Body of pancreas (tissue), 4 donors: ENCODE measurements around the gene CFAP43. TPM values are rescaled to one million over a fixed set of nuclear protein-coding genes. Genes with fewer than 3 reads are reported as not detected.

Experiments used
- ATAC-seq: fragments of 150-250 bp; one replicate; pipeline ENCODE4 v1.9.1; 2016
- DNase-seq, 4 donors: peaks; one replicate each; pipeline ENCODE4 v3.0.0-alpha.2; 2019
- H3K27ac ChIP-seq, 4 donors: fragments of 200-600 bp; sonication (generic); 1 replicate in 3 of 4; 2 replicates in 1 of 4; pipeline versions ENCODE4 v1.5.1 to v1.6.1; 2016 to 2019; ENCODE audit warnings: mild to moderate bottlenecking in 1 of 4, mixed read lengths in 1 of 4, moderate library complexity in 1 of 4
- H3K27me3 ChIP-seq, 2 donors: fragments of 200-600 bp; sonication (generic); one replicate each; pipeline ENCODE4 v1.6.0; 2016; ENCODE audit warnings: mild to moderate bottlenecking in 1 of 2
- H3K36me3 ChIP-seq, 2 donors: fragments of 200-600 bp; sonication (generic); replicated peaks in 1 of 2; 2 replicates each; pipeline ENCODE4 v1.5.1; 2016; ENCODE audit warnings: low read depth in 2 of 2; ENCODE audit not compliant: insufficient read depth in 1 of 2
- H3K4me1 ChIP-seq: fragments of 200-600 bp; sonication (generic); one replicate; pipeline ENCODE4 v1.6.0; 2016
- H3K4me3 ChIP-seq, 2 donors: fragments of 200-600 bp; sonication (generic); 1 replicate in 1 of 2; 2 replicates in 1 of 2; pipeline ENCODE4 v1.5.1; 2016 to 2019
- H3K9me3 ChIP-seq, 3 donors: fragments of 200-600 bp; sonication (generic); 1 replicate in 2 of 3; 2 replicates in 1 of 3; pipeline ENCODE4 v1.5.1; 2016
- POLR2A ChIP-seq, 3 donors: fragments of 450-650 bp; IDR thresholded peaks; one replicate each; pipeline ENCODE4 v1.6.1; 2016; ENCODE audit warnings: antibody characterized with exemption in 3 of 3, mild to moderate bottlenecking in 2 of 3
- WGBS, 2 donors: methylation state at CpG; one replicate each; pipeline ENCODE4 v1.1.5; 2017; 5-methylcytosine and 5-hydroxymethylcytosine counted together
- intact Hi-C: fragments of 100-400 bp; cut with DNase I; formaldehyde crosslinking; loops from one replicate; pipeline ENCODE4 v1.15.1; 2023
- total RNA-seq, 2 donors: library from RNA; depleted of rRNA; stranded (reverse); fragments of >200 nt; gene quantifications; one replicate each; pipeline ENCODE4 v1.1.0, GENCODE V29; 2016
- TF ChIP-seq, protein P1 (sequence below), 7 experiments: fragments of 450-650 bp in 4 of 7; fragments of 200-600 bp in 3 of 7; sonication (generic) in 3 of 7; IDR thresholded peaks; one replicate each; pipeline ENCODE4 v1.5.1; 2016 to 2019; ENCODE audit warnings: antibody characterized with exemption in 7 of 7

Gene CFAP43
- total RNA-seq, 2 donors from 2014 or later: 2.3 to 4.0 TPM

DNA sequence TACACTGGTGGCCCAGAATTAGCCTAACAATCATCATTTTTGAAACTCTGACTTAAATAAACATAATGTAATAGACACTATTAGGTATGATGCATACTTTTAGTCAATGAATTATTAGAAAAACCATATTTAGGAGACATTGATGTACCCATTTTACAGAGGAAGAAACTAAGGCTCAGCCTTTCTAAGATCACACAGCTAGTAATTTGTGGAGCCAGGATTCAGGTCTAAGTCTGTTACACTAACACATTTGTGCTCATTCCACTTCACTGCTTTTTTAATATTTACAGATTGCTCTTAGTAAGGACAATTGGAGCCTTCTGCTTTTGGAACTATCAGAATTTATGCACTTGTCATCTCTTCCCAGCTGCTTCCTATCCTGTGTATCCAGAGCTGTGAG lies 8.9 kb downstream of the CFAP43 start:
- Histone ChIP-seq H3K4me1 (no peaks in the 10 kb centered on the region), H3K27ac (no peak overlapping the region), H3K27me3 (no peaks in the 10 kb centered on the region), H3K36me3 (no peaks in the 10 kb centered on the region), H3K9me3 (no peaks in the 10 kb centered on the region), H3K4me3 (no peak overlapping the region)
- DNase-seq (no peak), ATAC-seq (no peak)
- intact Hi-C loops: no loop called here
- TF ChIP-seq, protein P1, sequence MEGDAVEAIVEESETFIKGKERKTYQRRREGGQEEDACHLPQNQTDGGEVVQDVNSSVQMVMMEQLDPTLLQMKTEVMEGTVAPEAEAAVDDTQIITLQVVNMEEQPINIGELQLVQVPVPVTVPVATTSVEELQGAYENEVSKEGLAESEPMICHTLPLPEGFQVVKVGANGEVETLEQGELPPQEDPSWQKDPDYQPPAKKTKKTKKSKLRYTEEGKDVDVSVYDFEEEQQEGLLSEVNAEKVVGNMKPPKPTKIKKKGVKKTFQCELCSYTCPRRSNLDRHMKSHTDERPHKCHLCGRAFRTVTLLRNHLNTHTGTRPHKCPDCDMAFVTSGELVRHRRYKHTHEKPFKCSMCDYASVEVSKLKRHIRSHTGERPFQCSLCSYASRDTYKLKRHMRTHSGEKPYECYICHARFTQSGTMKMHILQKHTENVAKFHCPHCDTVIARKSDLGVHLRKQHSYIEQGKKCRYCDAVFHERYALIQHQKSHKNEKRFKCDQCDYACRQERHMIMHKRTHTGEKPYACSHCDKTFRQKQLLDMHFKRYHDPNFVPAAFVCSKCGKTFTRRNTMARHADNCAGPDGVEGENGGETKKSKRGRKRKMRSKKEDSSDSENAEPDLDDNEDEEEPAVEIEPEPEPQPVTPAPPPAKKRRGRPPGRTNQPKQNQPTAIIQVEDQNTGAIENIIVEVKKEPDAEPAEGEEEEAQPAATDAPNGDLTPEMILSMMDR (IDR thresholded peaks at IDR 0.05): no peak
- TF ChIP-seq POLR2A (IDR thresholded peaks at IDR 0.05): no peak

DNA sequence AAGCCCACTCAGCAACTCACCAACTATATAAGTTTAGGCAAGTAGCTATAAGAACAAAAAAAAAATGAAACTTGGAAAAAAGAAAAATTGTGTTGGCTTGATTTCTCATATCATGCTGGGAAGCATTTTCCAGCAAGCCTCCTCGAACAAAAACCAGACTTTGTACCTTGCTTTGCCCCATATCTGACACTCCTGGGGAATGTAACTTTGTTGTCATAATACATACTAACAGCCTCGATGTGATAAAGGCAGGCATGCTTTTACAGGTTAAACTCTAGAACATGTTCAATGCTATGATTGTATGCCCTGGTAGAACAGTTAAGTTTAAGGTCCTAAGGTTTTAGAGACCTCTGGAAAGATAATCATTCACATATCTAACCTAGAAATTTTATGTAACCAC lies 11.6 kb downstream of the CFAP43 start:
- intact Hi-C loops: no loop called here
- H3K27ac ChIP-seq: no peak overlapping the region
- no peaks in the 10 kb centered on the region for H3K27me3 ChIP-seq
- no peaks in the 10 kb centered on the region for H3K36me3 ChIP-seq
- no peaks in the 10 kb centered on the region for H3K9me3 ChIP-seq
- no peak overlapping the region for H3K4me3 ChIP-seq
- no peaks in the 10 kb centered on the region for H3K4me1 ChIP-seq
- no peak for TF ChIP-seq POLR2A (IDR thresholded peaks at IDR 0.05)
- TF ChIP-seq, protein P1 (IDR thresholded peaks at IDR 0.05): no peak
- WGBS, 2 donors: 21 to 23% methylated on average over 2 of the region's 2 CpGs
- ATAC-seq: no peak
- no peak for DNase-seq

DNA sequence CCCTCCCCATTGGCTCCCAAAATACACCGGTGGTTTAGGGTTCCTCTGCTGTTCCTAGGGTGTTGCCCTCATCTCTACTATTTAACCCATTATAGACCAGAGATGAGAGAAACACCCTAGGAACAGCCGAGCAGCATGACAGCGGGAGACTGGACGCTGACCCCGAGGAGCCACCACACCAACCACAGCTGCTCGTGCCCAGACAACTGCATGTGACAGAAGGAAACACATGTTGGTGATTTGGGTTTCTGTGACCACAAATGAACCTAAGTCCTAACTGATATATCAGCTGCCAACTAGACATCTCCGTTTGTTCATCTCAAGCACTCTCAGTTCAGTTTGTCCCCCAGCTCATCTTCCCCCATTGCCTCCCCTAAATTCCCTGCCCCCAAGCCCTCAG lies 13.4 kb downstream of the CFAP43 start:
- Histone ChIP-seq H3K27me3 (no peaks in the 10 kb centered on the region), H3K27ac (no peak overlapping the region), H3K4me3 (no peak overlapping the region), H3K4me1 (no peaks in the 10 kb centered on the region), H3K36me3 (no peaks in the 10 kb centered on the region), H3K9me3 (no peaks in the 10 kb centered on the region)
- DNase-seq (no peak), ATAC-seq (no peak)
- TF ChIP-seq POLR2A (IDR thresholded peaks at IDR 0.05): no peak
- TF ChIP-seq, protein P1 (IDR thresholded peaks at IDR 0.05): no peak
- whole genome bisulfite sequencing, 2 donors: 51 to 74% methylated on average over 7 of the region's 7 CpGs
- intact Hi-C loops: no loop called here

DNA sequence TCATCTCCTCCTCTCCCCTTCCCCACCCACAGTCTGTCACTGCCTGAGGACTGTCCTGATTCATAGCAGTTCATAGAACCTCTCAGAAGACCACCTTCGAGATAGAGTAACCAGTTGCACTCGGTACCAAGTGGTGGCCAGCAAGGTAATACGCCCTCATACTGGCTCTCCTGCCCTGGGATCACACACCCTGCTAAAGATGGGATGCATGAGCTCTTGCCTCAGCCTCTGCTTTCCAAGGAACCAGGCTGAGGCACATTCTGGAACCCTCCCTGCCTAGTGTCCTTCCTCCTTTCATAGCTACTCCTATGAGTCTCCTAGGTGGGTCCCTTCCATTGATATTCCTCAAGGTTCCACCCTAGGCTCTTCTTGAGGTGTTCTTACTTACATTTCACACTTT lies 15.5 kb downstream of the CFAP43 start:
- Histone ChIP-seq H3K27ac (no peak overlapping the region), H3K36me3 (no peaks in the 10 kb centered on the region), H3K27me3 (no peaks in the 10 kb centered on the region), H3K4me3 (no peak overlapping the region), H3K9me3 (no peaks in the 10 kb centered on the region), H3K4me1 (no peaks in the 10 kb centered on the region)
- WGBS, 2 donors: 77 to 81% methylated on average over 3 of the region's 3 CpGs
- ATAC-seq: no peak
- DNase-seq: no peak
- intact Hi-C loops: no loop called here
- TF ChIP-seq, protein P1 (IDR thresholded peaks at IDR 0.05): no peak
- no peak for TF ChIP-seq POLR2A (IDR thresholded peaks at IDR 0.05)

DNA sequence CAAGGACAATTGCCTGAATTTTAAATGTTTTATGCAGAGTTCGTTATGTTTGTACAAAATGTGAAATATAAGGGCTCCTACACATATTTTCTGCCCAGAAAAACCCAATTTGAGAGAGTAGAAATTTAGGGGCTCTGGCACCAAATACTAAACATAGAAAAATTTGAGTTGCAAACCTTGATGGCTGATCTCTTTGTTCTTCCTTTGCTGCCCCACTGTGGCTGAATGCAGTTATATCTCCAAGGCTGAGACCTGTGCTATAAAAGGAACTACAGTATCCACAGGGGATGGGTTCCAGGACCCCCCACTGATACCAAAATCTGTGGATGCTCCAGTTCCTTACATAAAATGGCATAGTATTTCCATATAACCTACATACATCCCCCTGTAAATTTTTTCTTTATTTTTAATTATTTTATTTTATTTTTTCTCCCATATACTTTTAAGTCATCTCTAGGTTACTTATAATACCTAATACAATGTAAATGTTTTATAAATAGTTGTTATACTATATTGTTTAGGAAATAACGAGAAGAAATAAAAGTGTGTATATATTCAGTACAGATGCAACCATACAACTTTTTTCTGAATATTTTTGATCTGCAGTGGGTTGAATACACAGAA lies 22.5 kb downstream of the CFAP43 start:
- no peaks in the 10 kb centered on the region for H3K9me3 ChIP-seq
- H3K36me3 ChIP-seq: no peaks in the 10 kb centered on the region
- H3K27ac ChIP-seq: no peak overlapping the region
- TF ChIP-seq, protein P1 (IDR thresholded peaks at IDR 0.05): peak in 6 of 7 experiments; percentile 22 to 54 (median 46)
- no peak for TF ChIP-seq POLR2A (IDR thresholded peaks at IDR 0.05)
- intact Hi-C loops: no loop called here
- H3K27me3 ChIP-seq: no peaks in the 10 kb centered on the region
- H3K4me1 ChIP-seq: no peaks in the 10 kb centered on the region
- DNase-seq: peak; percentile 24 to 52 (median 34)
- peak; percentile 59 for ATAC-seq
- 23 to 25% methylated on average over 2 of the region's 2 CpGs for WGBS, 2 donors
- no peak overlapping the region for H3K4me3 ChIP-seq
